Measurements from ENCODE around the gene ALDH5A1. TPM values are rescaled to one million over a fixed set of nuclear protein-coding genes. Genes with fewer than 3 reads are reported as not detected.

The ALDH5A1 gene
- total RNA-seq, 4 donors from 2014 or later = 10.9 to 16.5 (median 14.3) TPM

GRCh38 chr6:24524329-24524728 is 29.6 kb downstream of the ALDH5A1 start:
- no peak for TF ChIP-seq POLR2A (IDR thresholded peaks at IDR 0.05)
- TF ChIP-seq CTCF (IDR thresholded peaks at IDR 0.05) = no peak
- 84 to 92% methylated on average over 3 of the region's 3 CpGs for WGBS, 2 donors
- no peak overlapping the region for H3K4me3 ChIP-seq (ENCODE audit: low read depth, poor library complexity, severe bottlenecking)
- intact Hi-C loops (cut with DNase I; ENCODE audit: low total_unique reads) = no loop called here
- DNase-seq (ENCODE audit: low spot score in 2 of 2) = no peak

GRCh38 chr6:24524805-24525204 is 30.0 kb downstream of the ALDH5A1 start:
- WGBS, 2 donors = 65 to 70% methylated on average over 5 of the region's 5 CpGs
- TF ChIP-seq POLR2A (IDR thresholded peaks at IDR 0.05) (no peak), CTCF (IDR thresholded peaks at IDR 0.05) (no peak)
- H3K4me3 ChIP-seq (ENCODE audit: low read depth, poor library complexity, severe bottlenecking) = no peak overlapping the region
- intact Hi-C loops (cut with DNase I; ENCODE audit: low total_unique reads) = no loop called here
- no peak for DNase-seq (ENCODE audit: low spot score in 2 of 2)

GRCh38 chr6:24529985-24530384 is 35.2 kb downstream of the ALDH5A1 start:
- intact Hi-C loops (cut with DNase I; ENCODE audit: low total_unique reads) = no loop called here
- WGBS, 2 donors = 62 to 69% methylated on average over 1 of the region's 1 CpG
- no peak overlapping the region for H3K4me3 ChIP-seq (ENCODE audit: low read depth, poor library complexity, severe bottlenecking)
- DNase-seq (ENCODE audit: low spot score in 2 of 2) = no peak
- TF ChIP-seq POLR2A (IDR thresholded peaks at IDR 0.05) (no peak), CTCF (IDR thresholded peaks at IDR 0.05) (no peak)

GRCh38 chr6:24534329-24534728 is 39.6 kb downstream of the ALDH5A1 start:
- WGBS, 2 donors = 91 to 99% methylated on average over 5 of the region's 5 CpGs
- TF ChIP-seq CTCF (IDR thresholded peaks at IDR 0.05) (no peak), POLR2A (IDR thresholded peaks at IDR 0.05) (no peak)
- DNase-seq (ENCODE audit: low spot score in 2 of 2) = no peak
- H3K4me3 ChIP-seq (ENCODE audit: low read depth, poor library complexity, severe bottlenecking) = no peak overlapping the region
- intact Hi-C loops (cut with DNase I; ENCODE audit: low total_unique reads) = no loop called here

GRCh38 chr6:24535210-24535609 is 40.4 kb downstream of the ALDH5A1 start:
- TF ChIP-seq POLR2A (IDR thresholded peaks at IDR 0.05) (no peak), CTCF (IDR thresholded peaks at IDR 0.05) (no peak)
- WGBS, 2 donors = 98% methylated on average over 3 of the region's 3 CpGs
- no peak overlapping the region for H3K4me3 ChIP-seq (ENCODE audit: low read depth, poor library complexity, severe bottlenecking)
- no peak for DNase-seq (ENCODE audit: low spot score in 2 of 2)
- intact Hi-C loops (cut with DNase I; ENCODE audit: low total_unique reads) = no loop called here

- no peak for TF ChIP-seq POLR2A (IDR thresholded peaks at IDR 0.05)
- no peak for TF ChIP-seq CTCF (IDR thresholded peaks at IDR 0.05)
- no peak overlapping the region for H3K4me3 ChIP-seq (ENCODE audit: low read depth, poor library complexity, severe bottlenecking)
- intact Hi-C loops (cut with DNase I; ENCODE audit: low total_unique reads) = no loop called here
- no peak for DNase-seq (ENCODE audit: low spot score in 2 of 2)
- WGBS, 2 donors = 67 to 69% methylated on average over 4 of the region's 4 CpGs
Observed at GRCh38 chr6:24536466-24536865, 41.7 kb downstream of the ALDH5A1 start.

Data from lower leg skin (tissue), 4 donors.